Esophagus muscularis mucosa (tissue), 3 donors: Measurements from ENCODE around the gene HYDIN.

Experiments used
- POLR2A ChIP-seq: fragments of 450-650 bp; IDR thresholded peaks from one replicate; pipeline ENCODE4 v1.6.1; 2017; ENCODE audit warnings: antibody characterized with exemption, moderate library complexity, mild to moderate bottlenecking, low read depth
- POLR2AphosphoS5 ChIP-seq, 2 donors: sonication (generic); formaldehyde crosslinking; IDR thresholded peaks; one replicate each; pipeline ENCODE4 v1.6.1; 2017; ENCODE audit warnings: antibody characterized with exemption in 2 of 2
- TF ChIP-seq, protein P1 (sequence below), 3 experiments: fragments of 200-600 bp in 2 of 3; fragments of 450-650 bp in 1 of 3; sonication (generic) in 2 of 3; IDR thresholded peaks; one replicate each; pipeline ENCODE4 v1.5.1; 2017 to 2019; ENCODE audit warnings: antibody characterized with exemption in 3 of 3, mild to moderate bottlenecking in 2 of 3, moderate library complexity in 1 of 3

DNA sequence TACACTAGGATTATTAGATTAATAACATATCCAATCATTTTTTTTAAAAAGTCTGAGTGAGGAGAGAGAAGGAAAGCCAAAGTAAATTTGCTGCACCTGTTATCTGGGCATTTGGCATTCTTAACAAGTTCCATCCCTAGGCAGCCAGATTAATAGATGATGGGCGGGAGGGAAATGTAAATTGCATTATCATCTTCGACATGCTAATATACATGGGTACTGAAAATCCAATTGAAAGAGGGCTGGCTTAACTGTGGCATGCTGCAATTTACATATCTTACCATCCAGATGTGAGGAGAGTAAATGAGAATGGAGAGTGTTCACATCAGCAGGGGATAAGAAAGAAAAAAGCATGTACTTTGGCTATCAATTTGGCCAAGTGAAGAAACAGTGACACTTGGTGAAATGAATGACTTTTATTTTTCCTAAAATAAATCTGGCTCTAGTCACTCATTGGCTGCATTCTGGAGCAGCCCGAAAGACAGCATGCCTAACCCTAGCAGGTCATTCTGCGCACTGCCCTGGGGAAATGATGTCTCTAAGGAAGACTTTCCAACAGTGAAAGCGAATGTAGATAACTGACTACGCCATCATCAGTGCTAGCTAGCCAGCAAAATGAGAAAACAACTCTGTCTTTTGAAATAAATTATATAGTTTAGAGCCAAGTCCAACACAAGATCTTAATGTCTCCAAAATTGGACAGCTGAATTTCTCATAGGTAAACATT is 57.9 kb downstream of the HYDIN start:
- TF ChIP-seq, protein P1, sequence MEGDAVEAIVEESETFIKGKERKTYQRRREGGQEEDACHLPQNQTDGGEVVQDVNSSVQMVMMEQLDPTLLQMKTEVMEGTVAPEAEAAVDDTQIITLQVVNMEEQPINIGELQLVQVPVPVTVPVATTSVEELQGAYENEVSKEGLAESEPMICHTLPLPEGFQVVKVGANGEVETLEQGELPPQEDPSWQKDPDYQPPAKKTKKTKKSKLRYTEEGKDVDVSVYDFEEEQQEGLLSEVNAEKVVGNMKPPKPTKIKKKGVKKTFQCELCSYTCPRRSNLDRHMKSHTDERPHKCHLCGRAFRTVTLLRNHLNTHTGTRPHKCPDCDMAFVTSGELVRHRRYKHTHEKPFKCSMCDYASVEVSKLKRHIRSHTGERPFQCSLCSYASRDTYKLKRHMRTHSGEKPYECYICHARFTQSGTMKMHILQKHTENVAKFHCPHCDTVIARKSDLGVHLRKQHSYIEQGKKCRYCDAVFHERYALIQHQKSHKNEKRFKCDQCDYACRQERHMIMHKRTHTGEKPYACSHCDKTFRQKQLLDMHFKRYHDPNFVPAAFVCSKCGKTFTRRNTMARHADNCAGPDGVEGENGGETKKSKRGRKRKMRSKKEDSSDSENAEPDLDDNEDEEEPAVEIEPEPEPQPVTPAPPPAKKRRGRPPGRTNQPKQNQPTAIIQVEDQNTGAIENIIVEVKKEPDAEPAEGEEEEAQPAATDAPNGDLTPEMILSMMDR (IDR thresholded peaks at IDR 0.05): no peak
- TF ChIP-seq POLR2A (no peak), POLR2AphosphoS5 (IDR thresholded peaks at IDR 0.05) (no peak)
